DND-41 (cell line): ENCODE data around the gene KRTAP10-9.

Experiments used
- ATAC-seq: fragments of 200-7000 bp; cut with Tn5 transposase; 3 replicates; pipeline ENCODE4 v1.9.1; 2021; ENCODE audit warnings: low read depth; ENCODE audit not compliant: insufficient read depth
- DNase-seq: peaks from one replicate; pipeline ENCODE4 v3.0.0-alpha.2; 2020
- H2AFZ ChIP-seq: 2 replicates; pipeline ENCODE4 v1.6.0; 2012; ENCODE audit warnings: low read depth, low read length
- H3K27ac ChIP-seq: 2 replicates; pipeline ENCODE4 v1.5.1; 2012; ENCODE audit warnings: low read length, inconsistent platforms
- H3K27me3 ChIP-seq: fragments of 200-600 bp; sonication (generic); 2 replicates; pipeline ENCODE4 v1.6.0; 2012; ENCODE audit warnings: low read length, mild to moderate bottlenecking, inconsistent platforms; ENCODE audit not compliant: insufficient read depth, poor library complexity
- H3K36me3 ChIP-seq: 2 replicates; pipeline ENCODE4 v1.5.1; 2012; ENCODE audit warnings: low read length, inconsistent platforms; ENCODE audit not compliant: insufficient read depth
- H3K4me1 ChIP-seq: 2 replicates; pipeline ENCODE4 v1.5.1; 2012; ENCODE audit warnings: mild to moderate bottlenecking, low read length; ENCODE audit not compliant: insufficient read depth
- H3K4me2 ChIP-seq: 2 replicates; pipeline ENCODE4 v1.6.0; 2012; ENCODE audit warnings: mild to moderate bottlenecking, moderate library complexity, low read length, inconsistent platforms; ENCODE audit not compliant: insufficient read depth
- H3K4me3 ChIP-seq, 2 experiments: fragments of 200-600 bp in 1 of 2; shearing (Covaris generic) in 1 of 2; 2 replicates each; pipeline ENCODE4 v1.5.1; 2012 to 2016; ENCODE audit warnings: inconsistent platforms in 2 of 2, low read length in 2 of 2, mild to moderate bottlenecking in 2 of 2, low read depth in 1 of 2, moderate library complexity in 1 of 2
- H3K79me2 ChIP-seq: 2 replicates; pipeline ENCODE4 v1.6.0; 2012; ENCODE audit warnings: low read length, inconsistent platforms; ENCODE audit not compliant: insufficient read depth
- H3K9ac ChIP-seq: 2 replicates; pipeline ENCODE4 v1.6.0; 2012; ENCODE audit warnings: low read depth, mild to moderate bottlenecking, inconsistent platforms, low read length, moderate library complexity
- H3K9me3 ChIP-seq: 2 replicates; pipeline ENCODE4 v1.5.1; 2012; ENCODE audit warnings: low read length, moderate library complexity, mild to moderate bottlenecking, inconsistent platforms; ENCODE audit not compliant: insufficient read depth, severe bottlenecking
- H4K20me1 ChIP-seq: 2 replicates; pipeline ENCODE4 v1.6.0; 2012; ENCODE audit warnings: low read length; ENCODE audit not compliant: insufficient read depth
- EZH2 ChIP-seq: IDR thresholded peaks from 3 replicates; pipeline ENCODE4 v1.6.1; 2012; ENCODE audit warnings: borderline replicate concordance, low read depth, mild to moderate bottlenecking, moderate library complexity, low read length, inconsistent platforms; ENCODE audit not compliant: severe bottlenecking
- TF ChIP-seq, protein P1 (sequence below): IDR thresholded peaks from 2 replicates; pipeline ENCODE4 v1.5.1; 2012; ENCODE audit warnings: borderline replicate concordance, low read length, moderate library complexity, mild to moderate bottlenecking; ENCODE audit not compliant: poor library complexity, severe bottlenecking; ENCODE audit errors: extremely low read depth

KRTAP10-9 gene

DNA sequence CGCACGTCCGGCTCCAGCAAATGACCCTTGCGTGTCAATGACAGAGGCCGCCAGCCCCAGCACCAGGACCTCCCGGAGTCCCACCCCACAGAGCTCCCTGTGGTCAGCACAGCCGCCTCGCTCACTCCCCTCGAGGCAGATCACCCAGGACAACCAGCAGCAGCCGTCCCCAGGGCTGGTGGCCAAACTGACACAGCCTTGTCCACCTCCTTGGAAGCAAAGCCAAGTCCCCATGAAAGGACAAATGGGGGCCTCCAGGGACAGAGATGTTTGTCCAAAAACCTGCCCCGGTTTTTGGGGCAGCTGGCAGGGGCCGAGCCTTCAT is 12.4 kb downstream of the KRTAP10-9 start:
- no peaks in the 10 kb centered on the region for H3K79me2 ChIP-seq
- no peaks in the 10 kb centered on the region for H3K4me1 ChIP-seq
- no peak overlapping the region for H3K27ac ChIP-seq
- H4K20me1 ChIP-seq = no peaks in the 10 kb centered on the region
- no peaks in the 10 kb centered on the region for H3K36me3 ChIP-seq
- H3K9ac ChIP-seq = no peak overlapping the region
- peaks cover 8% of the 10 kb centered on the region for H3K9me3 ChIP-seq
- DNase-seq (no peak), ATAC-seq (no peak)
- H3K4me3 ChIP-seq = no peak overlapping the region
- H3K4me2 ChIP-seq = no peak overlapping the region
- no peak for TF ChIP-seq EZH2
- TF ChIP-seq, protein P1, sequence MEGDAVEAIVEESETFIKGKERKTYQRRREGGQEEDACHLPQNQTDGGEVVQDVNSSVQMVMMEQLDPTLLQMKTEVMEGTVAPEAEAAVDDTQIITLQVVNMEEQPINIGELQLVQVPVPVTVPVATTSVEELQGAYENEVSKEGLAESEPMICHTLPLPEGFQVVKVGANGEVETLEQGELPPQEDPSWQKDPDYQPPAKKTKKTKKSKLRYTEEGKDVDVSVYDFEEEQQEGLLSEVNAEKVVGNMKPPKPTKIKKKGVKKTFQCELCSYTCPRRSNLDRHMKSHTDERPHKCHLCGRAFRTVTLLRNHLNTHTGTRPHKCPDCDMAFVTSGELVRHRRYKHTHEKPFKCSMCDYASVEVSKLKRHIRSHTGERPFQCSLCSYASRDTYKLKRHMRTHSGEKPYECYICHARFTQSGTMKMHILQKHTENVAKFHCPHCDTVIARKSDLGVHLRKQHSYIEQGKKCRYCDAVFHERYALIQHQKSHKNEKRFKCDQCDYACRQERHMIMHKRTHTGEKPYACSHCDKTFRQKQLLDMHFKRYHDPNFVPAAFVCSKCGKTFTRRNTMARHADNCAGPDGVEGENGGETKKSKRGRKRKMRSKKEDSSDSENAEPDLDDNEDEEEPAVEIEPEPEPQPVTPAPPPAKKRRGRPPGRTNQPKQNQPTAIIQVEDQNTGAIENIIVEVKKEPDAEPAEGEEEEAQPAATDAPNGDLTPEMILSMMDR = no peak
- H2AFZ ChIP-seq = no peak overlapping the region
- H3K27me3 ChIP-seq = no peaks in the 10 kb centered on the region

DNA sequence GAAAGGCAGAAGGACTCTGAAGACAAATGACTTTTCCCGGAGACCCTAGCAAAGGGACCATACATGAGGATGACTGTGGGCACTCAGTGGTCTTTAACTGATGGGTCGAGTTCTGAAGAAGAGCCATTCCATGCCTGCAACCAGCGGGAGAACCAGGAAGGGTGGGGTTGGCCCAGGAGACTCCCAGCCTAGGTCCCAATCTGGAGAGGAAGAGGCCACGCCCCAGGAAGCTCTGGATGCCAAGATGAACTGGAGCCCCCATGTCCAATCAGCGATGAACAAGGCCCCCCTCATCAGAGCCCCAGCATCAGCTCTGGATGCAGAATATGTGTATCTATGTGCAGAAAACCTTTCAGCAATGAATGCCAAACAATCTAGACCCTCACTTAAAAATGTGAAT is 13.9 kb downstream of the KRTAP10-9 start:
- H3K4me1 ChIP-seq = no peaks in the 10 kb centered on the region

DNA sequence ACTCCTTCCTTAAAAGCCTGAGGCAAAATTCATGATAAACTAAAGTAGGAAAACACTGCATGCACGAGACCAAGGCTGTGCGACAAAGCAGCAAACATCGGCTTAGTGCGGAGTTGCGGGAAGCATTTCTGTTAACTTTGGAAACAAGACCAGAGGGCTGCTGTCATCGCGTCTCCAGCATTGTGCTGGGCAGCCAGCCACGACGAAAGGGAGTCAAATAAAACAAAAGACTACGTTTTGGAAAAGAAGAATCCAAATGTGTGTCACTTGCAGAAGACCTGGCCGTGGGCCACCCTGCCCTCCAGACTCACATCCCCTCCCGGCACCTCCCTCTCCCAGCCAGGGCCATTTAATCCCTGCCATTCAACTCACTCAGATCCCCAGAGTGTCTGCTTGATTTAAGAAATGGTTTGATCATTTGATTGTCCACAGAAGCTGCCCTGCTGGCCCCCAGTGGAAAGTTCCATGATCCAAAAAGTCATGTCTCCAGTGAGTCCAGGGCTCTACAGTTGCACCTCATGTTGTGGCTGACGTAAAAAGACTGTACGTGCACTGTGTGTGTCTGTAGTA is 16.9 kb downstream of the KRTAP10-9 start:
- ATAC-seq = no peak
- H3K4me1 ChIP-seq = no peaks in the 10 kb centered on the region
- no peak for DNase-seq
- peaks cover 17% of the 10 kb centered on the region for H3K9me3 ChIP-seq
- no peak overlapping the region for H3K4me3 ChIP-seq
- H3K36me3 ChIP-seq = no peaks in the 10 kb centered on the region
- H3K79me2 ChIP-seq = no peaks in the 10 kb centered on the region
- H3K27me3 ChIP-seq = no peaks in the 10 kb centered on the region
- H4K20me1 ChIP-seq = no peaks in the 10 kb centered on the region
- H2AFZ ChIP-seq = no peak overlapping the region
- TF ChIP-seq, protein P1 = no peak
- no peak for TF ChIP-seq EZH2
- H3K9ac ChIP-seq = no peak overlapping the region
- H3K27ac ChIP-seq = no peak overlapping the region
- no peak overlapping the region for H3K4me2 ChIP-seq

More for the DNA sequence above, 13.9 kb downstream of the KRTAP10-9 start:
- Histone ChIP-seq H3K27ac (no peak overlapping the region), H3K27me3 (no peaks in the 10 kb centered on the region), H3K9ac (no peak overlapping the region), H3K36me3 (no peaks in the 10 kb centered on the region), H3K79me2 (no peaks in the 10 kb centered on the region), H3K4me2 (no peak overlapping the region), H4K20me1 (no peaks in the 10 kb centered on the region), H2AFZ (no peak overlapping the region), H3K9me3 (peaks cover 17% of the 10 kb centered on the region), H3K4me3 (no peak overlapping the region)
- DNase-seq (no peak), ATAC-seq (no peak)
- TF ChIP-seq, protein P1 = no peak
- TF ChIP-seq EZH2 = no peak

DNA sequence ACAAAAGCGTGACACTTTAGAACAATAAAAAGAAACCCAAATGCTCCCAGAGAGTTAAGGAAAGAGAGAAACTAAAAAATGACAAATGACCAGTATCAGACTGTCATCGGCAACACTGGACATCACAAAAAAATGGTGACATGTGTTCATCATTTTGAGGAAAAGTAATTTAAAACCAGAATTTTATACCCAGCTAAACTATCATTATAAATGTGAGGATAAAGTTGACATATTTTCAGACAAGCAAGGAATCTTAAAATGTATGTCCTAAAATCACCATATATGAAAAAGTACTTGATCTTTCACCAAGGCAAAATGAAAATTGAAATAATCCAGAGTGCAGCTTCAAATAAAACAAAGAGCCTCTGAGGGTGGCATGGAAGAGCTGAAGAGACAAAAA is 18.0 kb downstream of the KRTAP10-9 start:
- no peak overlapping the region for H3K4me3 ChIP-seq
- ATAC-seq = no peak

More for the DNA sequence above, 18.0 kb downstream of the KRTAP10-9 start:
- H3K36me3 ChIP-seq = no peaks in the 10 kb centered on the region
- no peak for TF ChIP-seq EZH2
- TF ChIP-seq, protein P1 = no peak
- no peaks in the 10 kb centered on the region for H3K4me1 ChIP-seq
- H4K20me1 ChIP-seq = no peaks in the 10 kb centered on the region
- no peaks in the 10 kb centered on the region for H3K79me2 ChIP-seq
- no peak overlapping the region for H2AFZ ChIP-seq
- H3K4me2 ChIP-seq = no peak overlapping the region
- no peak for DNase-seq
- no peak overlapping the region for H3K27ac ChIP-seq
- no peaks in the 10 kb centered on the region for H3K27me3 ChIP-seq
- no peak overlapping the region for H3K9ac ChIP-seq
- H3K9me3 ChIP-seq = peaks cover 17% of the 10 kb centered on the region
